K562 (cell line): ENCODE data around the gene VPS16. TPM values are rescaled to one million over a fixed set of nuclear protein-coding genes. Genes with fewer than 3 reads are reported as not detected.

ENCODE experiments used
- ARID3A ChIP-seq: IDR thresholded peaks from 2 replicates; pipeline ENCODE4 v1.6.1; 2012; ENCODE audit warnings: low read depth, low read length, improper control_type of control experiment, borderline replicate concordance
- CEBPB ChIP-seq: fragments of 450-650 bp; IDR thresholded peaks from 2 replicates; pipeline ENCODE4 v1.6.1; 2016; ENCODE audit warnings: missing genetic modification characterization, missing compliant biosample characterization
- HMBOX1 ChIP-seq: sonication (generic); IDR thresholded peaks from 2 replicates; pipeline ENCODE4 v1.6.1; 2016
- HNRNPUL1 ChIP-seq: fragments of 200-400 bp; formaldehyde crosslinking; IDR thresholded peaks from 2 replicates; pipeline ENCODE4 v1.6.1; 2017; ENCODE audit warnings: low read length
- KLF10 ChIP-seq: fragments of 250-450 bp; sonication (Bioruptor Pico); IDR thresholded peaks from 2 replicates; pipeline ENCODE4 v1.6.1; 2021; ENCODE audit warnings: matching md5 sums
- LARP7 ChIP-seq: fragments of 450-650 bp; IDR thresholded peaks from 2 replicates; pipeline ENCODE4 v1.6.1; 2016
- MITF ChIP-seq: IDR thresholded peaks from 2 replicates; pipeline ENCODE4 v1.6.1; 2014; ENCODE audit warnings: antibody characterized with exemption
- NFRKB ChIP-seq: fragments of 450-650 bp; IDR thresholded peaks from 2 replicates; pipeline ENCODE4 v1.6.1; 2016; ENCODE audit warnings: low read depth
- PATZ1 ChIP-seq: fragments of 250-450 bp; sonication (Bioruptor Pico); IDR thresholded peaks from 2 replicates; pipeline ENCODE4 v1.5.0; 2020; ENCODE audit warnings: mild to moderate bottlenecking, borderline replicate concordance
- POLR2AphosphoS2 ChIP-seq: IDR thresholded peaks from 2 replicates; pipeline ENCODE4 v1.6.1; 2012; ENCODE audit warnings: low read length, improper control_type of control experiment
- RBFOX2 ChIP-seq: fragments of 200-400 bp; formaldehyde crosslinking; IDR thresholded peaks from 2 replicates; pipeline ENCODE4 v1.6.1; 2017; ENCODE audit warnings: low read depth, mild to moderate bottlenecking, low read length, moderate library complexity
- SOX6 ChIP-seq: fragments of 450-650 bp; IDR thresholded peaks from 2 replicates; pipeline ENCODE4 v1.6.1; 2014; ENCODE audit warnings: mild to moderate bottlenecking
- ZNF431 ChIP-seq: sonication (generic); formaldehyde crosslinking; IDR thresholded peaks from 2 replicates; pipeline ENCODE4 v1.8.0; 2022; ENCODE audit warnings: mild to moderate bottlenecking, missing genetic modification reagents
- polyA plus RNA-seq, 8 experiments: library from polyadenylated mRNA; depleted of rRNA in 4 of 8; stranded (reverse) in 5 of 8; unstranded in 3 of 8; fragments of >200 nt; fragmentation: Nextera tagmentation in 2 of 8; fragmentation: Illumina TruSeq in 1 of 8; extraction: Ambion mirVana in 2 of 8; extraction: Trizol in 1 of 8; gene quantifications; 2 replicates each; pipeline versions ENCODE4 v1.2.1 to v1.2.3, GENCODE V29; 2011 to 2014; ENCODE audit warnings: inconsistent platforms in 1 of 8, missing spikeins in 1 of 8
- total RNA-seq, 7 experiments: library from RNA; depleted of rRNA in 6 of 7; stranded (reverse); fragments of >200 nt in 6 of 7; fragmentation: Illumina TruSeq in 2 of 7; extraction: Trizol in 2 of 7; gene quantifications; 2 replicates each; pipeline versions ENCODE4 v1.2.1 to v1.2.3, GENCODE V29; 2011 to 2021; ENCODE audit warnings: low replicate concordance in 1 of 7

Gene VPS16
- total and polyA plus RNA-seq, 9 of the 15 experiments (the other 6 are each of a cell fraction or from before 2014, with no cell fraction given), result 6.8 to 24.7 (median 14.0) TPM

GRCh38 chr20:2871661-2872458, 31.3 kb downstream of the VPS16 start (continued):
- TF ChIP-seq LARP7, result no peak
- no peak for TF ChIP-seq ZNF431
- no peak for TF ChIP-seq SOX6
- no peak for TF ChIP-seq POLR2AphosphoS2
- TF ChIP-seq KLF10 (CRISPR knock-in tag), result no peak
- TF ChIP-seq NFRKB, result 0 out of 2 replicates have a peak, but pooled peaks have one; percentile 63
- TF ChIP-seq PATZ1 (CRISPR knock-in tag), result no peak
- TF ChIP-seq RBFOX2, result no peak
- no peak for TF ChIP-seq ARID3A
- no peak for TF ChIP-seq HMBOX1
- no peak for TF ChIP-seq MITF
- TF ChIP-seq CEBPB (tag), result no peak
- TF ChIP-seq HNRNPUL1, result no peak
